Stimulated activated CD4-positive, alpha-beta T cell treated with anti-CD3 and anti-CD28 coated beads, TNF-alpha, amount 100 ng/mL, for 1 hour (primary cell): ENCODE data around the gene ZNF428.
"Not testable (repeated sequence)": the region's sequence is repeated elsewhere in the genome, so short reads cannot be mapped to it uniquely, and the experiment has no call there.

Source experiments
- DNase-seq, 3 donors: peaks; one replicate each; pipeline ENCODE4 v3.0.0-alpha.2; 2020; ENCODE audit warnings: low read depth in 3 of 3, low spot score in 1 of 3

The ZNF428 gene

DNA sequence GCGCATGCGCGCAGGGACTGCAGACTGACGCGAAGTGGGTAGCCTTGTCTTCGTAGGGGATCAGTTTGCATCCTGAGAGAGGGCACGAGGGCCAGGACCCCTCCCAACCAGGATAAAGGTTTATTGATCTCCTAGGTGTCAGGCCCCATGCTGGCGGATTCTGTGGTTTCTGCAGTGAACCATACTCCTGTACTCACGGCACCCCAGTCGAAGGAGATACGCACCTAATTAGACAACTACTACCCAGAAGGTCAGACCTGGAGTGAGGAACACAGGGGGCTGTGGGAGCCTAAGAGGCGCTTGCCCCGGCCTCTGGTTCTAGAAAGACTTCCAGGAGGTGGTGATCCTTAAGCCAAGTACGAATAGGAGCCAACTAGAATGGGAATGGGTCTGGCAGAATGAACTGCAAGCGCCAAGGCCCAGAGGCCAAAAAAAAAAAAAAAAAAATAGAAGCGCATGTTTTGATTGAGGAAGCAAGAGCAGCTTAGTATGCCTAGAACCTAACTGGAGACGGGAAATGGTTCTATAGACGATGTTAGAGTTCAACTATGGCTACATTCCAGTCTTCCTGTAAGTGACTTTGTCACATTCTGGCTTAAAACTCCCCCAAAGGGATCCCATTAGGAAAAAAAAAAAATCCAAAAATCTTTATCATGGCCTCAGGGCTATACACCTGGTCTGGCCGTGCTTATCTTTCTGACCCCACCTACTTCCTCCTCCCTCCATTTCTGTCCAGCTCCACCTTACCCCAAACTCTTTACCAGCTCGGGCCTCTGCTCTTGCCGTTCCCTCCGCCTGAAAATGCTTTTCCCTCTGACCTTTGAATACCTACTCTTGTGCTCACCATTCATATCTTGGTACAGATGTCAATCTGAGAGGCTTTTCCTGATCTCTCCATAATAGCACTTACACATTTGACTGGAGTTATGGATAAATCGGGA, 902 bp upstream of the ZNF428 start:
- DNase-seq: peak; percentile 67 to 76 (median 72)

DNA sequence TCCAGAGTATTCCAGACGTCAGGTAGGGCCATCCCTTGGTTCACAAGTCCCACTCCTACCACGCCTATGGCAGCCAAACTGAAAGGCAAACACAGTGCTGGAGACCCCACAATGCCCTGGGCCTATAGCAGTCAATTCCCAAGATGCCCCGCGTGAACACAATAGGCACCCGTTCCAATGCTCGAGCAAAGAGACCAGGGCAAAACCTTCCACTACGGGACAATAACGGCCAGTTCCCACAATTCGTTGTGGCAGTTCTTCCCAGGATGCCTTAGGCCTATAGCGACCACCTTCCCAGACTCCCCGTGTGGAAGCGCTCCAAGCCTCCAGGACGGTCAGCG, 538 bp downstream of the ZNF428 start:
- peak in 1 of 3 donors; percentile 25 for DNase-seq

DNA sequence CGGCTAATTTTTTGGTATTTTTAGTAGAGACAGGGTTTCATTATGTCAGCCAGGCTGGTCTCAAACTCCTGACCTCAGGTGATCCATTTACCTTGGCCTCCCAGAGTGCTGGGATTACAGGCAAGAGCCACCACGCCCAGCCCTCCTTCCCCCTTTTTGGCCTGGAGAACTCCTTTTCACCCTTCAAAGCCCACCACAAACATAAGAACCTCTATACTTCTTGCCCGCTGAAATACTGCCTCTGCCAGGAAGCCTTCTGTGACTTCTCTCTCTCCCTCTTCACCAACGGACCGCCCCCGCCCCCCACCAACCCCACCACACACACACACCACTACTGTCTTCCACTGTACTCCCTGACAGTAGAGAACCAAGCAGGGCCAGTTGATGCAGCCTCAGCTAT, 2.5 kb downstream of the ZNF428 start:
- DNase-seq: no peak

DNA sequence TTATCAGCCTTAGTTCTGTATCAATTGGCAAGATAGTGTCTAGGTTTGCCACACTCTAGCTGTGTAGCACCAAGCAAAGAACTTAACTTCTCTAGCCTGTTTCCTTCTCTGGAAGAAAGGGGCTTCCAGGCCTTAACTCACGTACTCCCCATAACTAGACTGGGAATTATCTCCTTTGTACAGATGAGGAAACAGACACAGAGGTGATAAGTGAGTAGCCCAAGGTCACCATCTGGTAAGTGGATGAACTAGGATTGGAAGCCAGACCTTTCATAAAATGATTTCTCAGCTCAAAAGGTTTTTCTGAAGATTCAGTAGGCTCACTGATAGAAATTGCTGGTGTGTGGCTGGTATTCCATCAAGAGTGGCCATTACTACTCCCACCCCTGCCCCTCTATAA, 3.1 kb downstream of the ZNF428 start:
- DNase-seq: no peak

DNA sequence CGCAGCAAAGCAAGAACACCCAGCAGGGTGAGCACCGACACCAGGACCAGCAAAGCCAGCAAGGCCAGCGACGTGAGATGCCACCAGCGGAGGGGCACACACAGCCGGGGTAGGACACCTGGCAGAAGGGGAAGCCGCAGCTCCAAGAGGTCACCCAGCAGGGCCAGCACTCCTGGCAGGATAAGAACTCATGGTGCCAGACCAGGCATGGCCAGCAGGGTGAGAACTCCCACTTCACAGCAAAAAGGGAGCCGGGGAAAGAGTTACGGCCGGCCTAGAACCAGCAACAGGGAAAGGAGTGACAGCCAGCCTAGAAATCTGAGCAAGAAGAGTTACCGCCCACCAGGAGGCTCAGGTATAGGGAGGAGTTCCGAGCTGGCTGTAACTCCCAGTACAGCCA, 7.1 kb downstream of the ZNF428 start:
- DNase-seq: no peak

DNA sequence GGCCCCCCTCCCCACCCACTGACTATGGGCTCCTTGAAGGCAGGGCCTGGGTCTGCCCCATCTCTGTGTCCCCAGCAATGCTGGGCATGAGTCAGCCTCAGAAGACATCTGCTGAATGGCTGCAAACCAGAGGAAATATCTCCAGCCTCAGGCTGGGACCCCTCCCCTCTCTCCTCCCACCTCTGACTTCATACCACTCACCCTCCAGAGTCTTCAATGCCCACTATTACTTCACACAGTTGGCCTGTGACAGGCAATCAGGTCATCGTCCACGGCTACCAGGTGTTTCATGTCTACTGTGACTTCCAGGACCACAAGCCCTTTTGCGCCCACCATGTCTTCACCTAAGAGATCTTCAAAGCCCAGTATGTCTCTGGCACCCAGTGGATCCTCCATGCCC, 7.6 kb downstream of the ZNF428 start, which contains the start of gene SRRM5:
TSS of gene SRRM5 (plus strand) at position 301 of the 400 bp plus-strand sequence. CDS start at position 335, 34 bp downstream.
- DNase-seq: no peak

DNA sequence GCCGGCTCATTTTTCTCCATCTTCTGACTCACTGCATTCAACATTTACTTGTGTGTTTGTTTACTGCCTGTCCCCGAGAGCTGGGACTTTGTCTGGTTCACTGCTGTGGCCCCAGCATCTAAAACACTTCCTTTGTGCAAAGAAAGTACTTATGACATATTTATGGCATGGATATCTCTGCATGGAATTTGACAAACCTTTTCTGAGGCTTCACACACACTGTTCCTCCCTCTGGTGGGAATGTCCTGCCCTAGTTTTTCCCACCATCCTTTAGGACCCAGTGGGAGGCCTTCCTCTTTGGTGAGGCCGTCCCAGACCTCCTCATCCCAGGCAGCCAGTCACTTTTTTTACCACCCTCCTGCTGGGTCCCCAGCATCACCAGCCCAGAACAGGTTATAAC, 8.9 kb downstream of the ZNF428 start:
- DNase-seq: no peak

DNA sequence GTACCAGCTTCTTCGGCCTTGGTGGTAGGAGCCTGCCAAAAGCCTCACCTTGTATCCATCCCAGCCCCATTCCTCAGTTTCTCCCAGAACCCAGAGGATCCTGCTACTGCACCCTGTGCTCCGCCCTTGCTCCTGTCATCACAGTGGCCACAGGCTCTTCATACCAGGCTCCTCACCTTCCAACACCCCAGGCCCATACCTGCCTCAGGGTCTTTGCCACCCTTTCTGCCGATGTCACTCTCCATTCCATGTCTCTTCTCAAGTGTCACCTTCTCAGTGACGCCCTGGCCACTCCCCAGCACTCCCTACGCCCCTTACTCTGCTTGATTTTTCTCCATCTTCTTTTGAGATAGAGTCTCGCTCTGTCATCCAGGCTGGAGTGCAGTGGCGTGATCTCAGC, 9.6 kb downstream of the ZNF428 start:
- no peak for DNase-seq

DNA sequence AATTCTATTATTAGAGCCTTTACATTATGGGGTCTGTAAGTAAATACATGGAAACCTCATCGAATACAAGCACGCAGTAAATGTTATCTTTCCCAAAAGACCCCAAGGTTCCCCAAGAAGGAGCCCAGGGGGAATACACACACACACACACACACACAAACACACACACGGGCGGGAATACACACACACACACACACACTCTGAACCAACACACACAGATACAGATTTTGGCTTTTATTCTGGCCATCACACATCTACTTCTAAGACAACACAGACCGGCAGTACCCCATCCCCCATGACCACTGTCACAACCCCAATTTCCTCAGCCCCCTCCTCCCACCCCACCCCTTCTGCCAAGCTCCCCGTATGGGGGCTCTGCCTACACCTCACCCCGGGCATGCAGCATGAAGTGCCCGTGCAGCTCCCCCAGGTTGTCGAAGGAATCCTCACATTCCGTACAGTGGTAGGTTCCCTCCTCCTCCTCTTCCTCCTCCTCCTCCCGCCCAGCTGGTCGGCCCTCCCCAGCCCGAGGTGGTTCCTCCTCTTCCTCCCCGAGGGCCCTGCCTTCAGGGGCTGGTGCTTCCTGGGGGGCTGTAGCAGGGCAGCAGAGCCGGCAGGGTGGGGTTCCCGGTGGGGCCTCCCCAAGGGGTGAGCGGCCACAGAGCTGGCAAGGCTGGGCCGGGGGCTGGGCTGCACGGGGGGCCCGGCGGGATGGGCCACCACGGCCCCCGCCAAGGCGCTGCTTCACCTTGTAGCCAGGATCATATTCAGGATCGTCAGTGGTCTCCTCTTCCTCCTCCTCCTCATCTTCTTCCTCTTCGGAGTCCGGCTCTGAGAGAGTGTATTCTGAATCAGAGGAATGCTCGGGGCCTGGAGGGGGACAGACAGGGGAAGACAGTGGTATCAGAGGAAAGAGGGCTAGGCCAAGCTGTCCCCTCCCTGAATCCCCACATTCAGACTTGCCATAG, 11.9 kb downstream of the ZNF428 start:
- no peak for DNase-seq

DNA sequence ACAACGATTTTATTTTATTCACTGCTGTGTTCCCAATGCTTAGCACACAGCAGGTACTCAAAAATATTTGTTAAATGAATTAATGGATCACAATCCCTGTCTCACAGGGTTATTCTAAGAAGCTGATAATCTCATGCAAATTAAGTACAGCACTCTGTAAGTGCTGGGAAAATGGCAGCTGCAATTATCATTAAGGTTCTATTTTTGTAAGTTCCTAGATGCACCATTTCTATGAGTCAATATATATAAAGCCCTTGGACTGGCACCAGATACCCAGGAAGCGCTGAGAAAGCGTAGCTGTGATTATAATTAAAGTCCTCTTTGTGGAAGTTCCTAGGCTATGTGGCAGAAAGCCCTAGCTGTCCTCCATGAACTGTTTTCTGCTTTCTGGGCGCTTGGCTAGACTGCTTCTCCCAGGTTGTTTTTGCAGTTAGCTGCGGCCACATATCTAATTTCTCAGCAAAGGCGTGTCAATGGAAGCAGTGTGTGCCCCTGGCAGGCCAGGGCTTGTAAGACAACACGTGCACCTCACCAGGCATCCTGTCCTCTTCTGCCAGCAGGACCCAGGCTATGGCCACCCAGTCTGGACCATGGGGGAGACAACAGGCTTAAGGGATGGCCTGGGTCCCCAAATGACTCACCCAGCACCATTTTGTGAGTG, 12.7 kb downstream of the ZNF428 start:
- DNase-seq: no peak

DNA sequence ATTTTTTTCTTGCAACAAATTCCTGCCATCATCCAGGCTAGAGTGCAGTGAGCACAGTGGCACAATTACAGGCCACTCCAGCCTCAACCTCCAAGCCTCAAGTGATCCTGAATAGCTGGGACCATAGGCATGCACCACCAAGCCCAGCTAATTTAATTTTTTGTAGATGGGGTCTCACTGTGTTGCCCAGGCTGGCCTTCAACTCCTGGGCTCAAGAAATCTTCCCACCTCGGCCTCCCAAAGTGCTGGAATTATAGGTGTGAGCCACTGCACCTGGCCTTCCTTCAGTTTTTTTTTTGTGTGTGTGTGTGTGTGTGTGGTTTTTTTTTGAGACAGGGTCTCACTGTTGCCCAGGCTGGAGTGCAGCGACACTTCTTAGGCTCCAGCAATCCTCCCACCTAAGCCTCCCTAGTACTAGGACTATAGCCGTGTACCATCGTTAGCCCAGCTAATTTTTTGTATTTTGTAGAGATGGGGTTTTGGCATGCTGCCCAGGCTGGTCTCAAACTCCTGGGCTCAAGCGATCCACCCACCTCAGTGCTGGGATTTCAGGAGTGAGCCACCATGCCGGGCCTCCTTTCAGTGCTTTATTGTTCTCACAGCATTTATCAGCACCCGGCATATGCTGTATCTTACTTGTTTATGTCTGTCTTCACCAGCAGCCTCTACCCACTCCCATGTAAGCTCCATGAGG, 13.4 kb downstream of the ZNF428 start:
- no peak for DNase-seq

DNA sequence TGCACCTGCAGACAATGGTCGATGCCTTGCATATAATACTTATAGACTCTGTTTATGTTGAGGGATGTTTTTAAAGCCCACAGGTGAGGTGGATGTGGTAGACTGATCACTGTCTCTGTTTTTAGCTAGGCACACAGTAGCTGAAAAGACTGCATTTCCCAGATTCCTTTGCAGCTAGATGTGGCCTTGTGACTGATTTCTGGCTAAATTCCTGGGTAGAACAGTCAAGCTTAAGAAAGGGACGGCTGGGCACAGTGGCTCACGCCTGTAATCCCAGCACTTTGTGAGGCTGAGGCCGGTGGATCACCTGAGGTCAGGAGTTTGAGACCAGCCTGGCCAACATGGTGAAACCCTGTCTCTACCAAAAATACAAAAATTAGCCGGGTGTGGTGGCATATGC, 19.1 kb downstream of the ZNF428 start:
- DNase-seq: not testable (repeated sequence)

DNA sequence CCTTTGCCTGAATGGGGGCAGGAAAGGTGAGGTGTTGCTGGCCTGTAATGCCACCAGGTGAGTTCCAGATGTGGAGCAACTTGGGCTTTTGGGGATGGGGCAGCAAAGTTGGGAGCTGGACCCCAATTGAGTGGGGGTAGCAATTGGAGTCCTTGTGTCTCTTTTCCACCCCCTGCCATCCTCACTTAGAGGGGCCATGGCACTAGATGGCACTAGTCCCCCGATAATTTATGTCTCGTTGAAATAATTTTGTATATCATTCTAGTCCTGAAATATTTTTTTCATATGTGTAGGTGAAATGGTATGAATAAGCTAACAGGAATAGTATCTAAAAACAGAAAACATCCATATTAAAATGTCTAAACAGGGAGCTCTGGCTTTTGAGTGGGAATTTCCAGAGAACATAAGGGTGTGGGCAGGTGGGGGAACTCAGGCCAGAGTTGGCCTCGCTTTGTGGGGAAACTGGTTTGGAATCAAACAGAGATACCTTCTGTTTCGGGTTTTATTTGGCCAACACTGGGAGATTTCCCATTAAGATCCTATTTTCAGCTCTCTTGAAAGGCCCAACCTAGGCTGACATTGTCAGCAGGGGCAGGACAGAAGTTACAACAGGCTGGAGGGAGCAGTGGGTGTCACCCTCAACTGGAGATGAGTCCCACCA, 19.7 kb downstream of the ZNF428 start:
- DNase-seq: no peak

DNA sequence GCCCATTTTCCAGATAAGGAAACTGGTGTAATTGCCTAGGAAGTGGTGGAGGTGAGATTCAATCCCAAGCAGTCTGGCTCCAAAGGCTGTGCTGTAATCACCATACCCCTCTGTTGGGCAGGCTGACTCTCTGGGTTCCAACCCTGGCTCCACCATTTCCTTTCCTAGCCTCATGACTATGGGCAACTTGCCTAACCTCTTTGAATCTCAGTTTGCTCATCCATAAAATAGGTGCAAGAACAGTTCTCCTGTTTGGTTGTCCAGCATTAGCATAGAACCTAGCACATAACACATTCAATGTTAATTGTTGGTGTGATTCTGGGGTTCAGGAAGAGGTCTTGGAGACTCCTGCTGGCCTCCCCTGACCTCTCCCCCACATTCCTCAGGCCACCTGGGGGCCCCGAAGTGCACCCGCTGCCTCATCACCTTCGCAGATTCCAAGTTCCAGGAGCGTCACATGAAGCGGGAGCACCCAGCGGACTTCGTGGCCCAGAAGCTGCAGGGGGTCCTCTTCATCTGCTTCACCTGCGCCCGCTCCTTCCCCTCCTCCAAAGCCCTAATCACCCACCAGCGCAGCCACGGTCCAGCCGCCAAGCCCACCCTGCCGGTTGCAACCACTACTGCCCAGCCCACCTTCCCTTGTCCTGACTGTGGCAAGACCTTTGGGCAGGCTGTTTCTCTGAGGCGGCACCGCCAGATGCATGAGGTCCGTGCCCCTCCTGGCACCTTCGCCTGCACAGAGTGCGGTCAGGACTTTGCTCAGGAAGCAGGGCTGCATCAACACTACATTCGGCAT, 20.8 kb downstream of the ZNF428 start:
- no peak for DNase-seq

DNA sequence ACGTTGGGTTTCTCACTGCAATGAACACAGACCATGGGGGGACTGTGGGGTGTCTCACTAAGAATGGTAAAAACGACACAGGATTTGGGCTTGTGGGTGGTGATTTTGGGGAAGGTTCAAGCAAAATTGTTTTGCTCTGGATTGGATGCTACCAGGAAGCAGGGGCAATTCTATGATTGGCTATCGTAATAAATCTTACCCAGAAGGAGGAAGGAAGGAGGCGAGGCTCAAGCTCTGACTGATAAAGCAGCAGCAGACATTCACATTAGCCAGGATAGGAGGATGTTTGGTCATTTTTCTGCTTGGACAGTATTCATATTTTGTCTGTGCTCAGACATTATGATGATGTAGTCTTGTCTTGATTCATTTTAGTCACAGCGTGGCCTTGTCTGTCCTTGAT, 21.6 kb downstream of the ZNF428 start:
- DNase-seq: no peak

DNA sequence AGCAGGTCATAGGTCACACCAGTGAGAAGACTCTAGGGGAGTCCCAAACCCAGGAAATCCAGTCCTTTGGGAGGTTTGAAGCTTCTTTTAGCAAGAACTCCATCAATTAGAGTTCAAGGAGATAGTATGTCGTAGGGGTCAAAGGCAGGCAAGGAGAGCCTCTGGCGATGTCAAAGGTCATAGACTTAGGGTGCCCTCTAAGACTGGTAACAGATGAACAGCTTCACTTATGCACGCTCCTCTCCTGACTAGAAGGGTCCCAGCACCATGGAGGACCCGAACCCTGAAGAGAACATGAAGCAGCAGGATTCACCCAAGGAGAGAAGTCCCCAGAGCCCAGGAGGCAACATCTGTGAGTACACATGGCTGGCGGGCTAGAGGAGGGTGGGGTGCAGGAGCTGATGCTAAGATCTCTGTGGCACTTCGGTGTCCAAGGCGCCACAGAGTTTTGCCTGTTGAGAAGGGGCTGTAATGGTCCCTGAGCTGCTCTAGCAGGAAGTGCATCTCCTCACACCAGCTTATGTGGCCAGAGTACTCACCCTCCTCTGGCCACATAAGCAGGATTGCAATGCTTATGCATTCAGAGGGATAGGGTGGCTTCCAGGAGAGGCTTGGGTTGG, 22.5 kb downstream of the ZNF428 start:
- DNase-seq: no peak

DNA sequence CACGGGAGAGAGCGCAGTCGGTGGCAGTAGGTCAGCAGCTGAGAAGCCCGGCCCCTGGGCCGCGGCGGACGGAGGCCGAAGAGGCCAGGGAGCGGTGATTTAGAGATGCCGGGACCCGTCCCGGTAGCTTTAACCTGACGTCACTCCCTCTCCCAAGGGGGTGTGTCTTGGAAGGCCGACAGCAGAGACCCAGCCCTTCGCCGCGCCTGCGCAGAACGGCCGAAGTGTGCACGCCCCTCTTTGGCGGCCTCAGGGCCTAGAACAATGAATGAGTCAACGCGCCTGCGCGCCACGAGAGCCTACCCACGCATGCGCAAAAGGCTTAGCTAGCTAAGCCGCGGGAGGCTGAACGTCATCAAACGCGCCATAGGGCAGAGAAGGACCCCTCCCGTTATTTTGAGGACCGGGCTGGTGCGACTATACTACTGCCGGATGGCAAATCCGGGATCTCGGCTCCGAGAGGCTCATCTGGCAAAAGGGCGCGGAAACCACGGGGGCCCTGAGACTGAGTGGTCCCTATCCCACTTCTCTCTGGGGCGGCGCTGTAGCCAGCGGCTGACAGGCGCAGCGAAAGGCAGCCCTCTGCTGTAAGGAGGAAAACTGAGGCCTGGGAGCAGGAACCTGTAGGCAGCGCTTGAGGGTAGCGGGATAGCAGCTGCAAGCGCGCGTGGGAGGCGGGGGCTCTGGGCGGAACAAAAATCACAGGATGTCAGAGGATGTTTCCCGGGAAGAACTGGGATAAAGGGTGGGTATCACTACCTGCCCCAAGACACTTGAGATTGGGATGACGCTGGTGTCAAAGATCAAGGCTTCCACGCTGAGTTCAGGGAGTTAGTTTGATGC, 23.2 kb downstream of the ZNF428 start, which contains the start of the genes IRGQ and ZNF576:
TSS of gene IRGQ (minus strand) at position 136 of the 843 bp plus-strand sequence. CDS start 796 bp downstream, outside the sequence.
TSS of gene ZNF576 (plus strand) at position 597 of the 843 bp plus-strand sequence. CDS start 514 bp downstream, outside the sequence.
- peak; percentile 99 to 100 (median 100) for DNase-seq

DNA sequence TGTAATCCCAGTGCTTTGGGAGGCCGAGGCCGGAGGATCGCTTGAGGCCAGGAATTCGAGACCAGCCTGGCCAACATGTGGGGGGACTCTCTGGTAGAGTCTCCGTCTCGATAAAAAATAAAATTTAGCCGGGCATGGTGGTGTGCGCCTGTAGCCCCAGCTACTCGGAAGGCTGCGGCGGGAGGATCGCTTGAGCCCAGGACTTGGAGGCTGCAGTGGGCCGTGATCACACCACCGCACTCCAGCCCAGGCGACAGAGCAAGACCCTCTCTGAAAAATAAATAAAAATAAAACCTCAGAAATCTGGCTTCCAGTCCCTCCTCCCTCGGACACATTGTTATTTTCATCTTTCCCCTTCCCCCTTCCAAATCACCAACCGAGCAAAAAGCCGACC, 23.8 kb downstream of the ZNF428 start:
- DNase-seq: peak in 1 of 3 donors; percentile 4
